Ishikawa (cell line): Measurements from ENCODE around the gene EXPH5.

Experiments used
- CEBPB ChIP-seq: IDR thresholded peaks from 2 replicates; pipeline ENCODE4 v1.6.1; 2012
- CREB1 ChIP-seq: IDR thresholded peaks from 2 replicates; pipeline ENCODE4 v1.6.1; 2012; ENCODE audit warnings: low read depth
- EGR1 ChIP-seq: IDR thresholded peaks from 2 replicates; pipeline ENCODE4 v1.6.1; 2012
- EP300 ChIP-seq: IDR thresholded peaks from 2 replicates; pipeline ENCODE4 v1.6.1; 2012; ENCODE audit warnings: borderline replicate concordance
- MAX ChIP-seq: IDR thresholded peaks from 2 replicates; pipeline ENCODE4 v1.6.1; 2012
- NFIC ChIP-seq: IDR thresholded peaks from 2 replicates; pipeline ENCODE4 v1.6.1; 2012
- RAD21 ChIP-seq: IDR thresholded peaks from 2 replicates; pipeline ENCODE4 v1.6.1; 2012; ENCODE audit warnings: low read depth
- REST ChIP-seq: IDR thresholded peaks from 2 replicates; pipeline ENCODE4 v1.6.1; 2012; ENCODE audit warnings: low read depth, mild to moderate bottlenecking
- TAF1 ChIP-seq: IDR thresholded peaks from 2 replicates; pipeline ENCODE4 v1.6.1; 2012; ENCODE audit warnings: low read depth, mild to moderate bottlenecking
- TEAD4 ChIP-seq: IDR thresholded peaks from 2 replicates; pipeline ENCODE4 v1.6.1; 2012
- USF1 ChIP-seq: IDR thresholded peaks from 2 replicates; pipeline ENCODE4 v1.6.1; 2012
- YY1 ChIP-seq: IDR thresholded peaks from 2 replicates; pipeline ENCODE4 v1.6.1; 2012; ENCODE audit warnings: low read depth

- no peak for TF ChIP-seq EP300
- no peak for TF ChIP-seq YY1
- no peak for TF ChIP-seq USF1
- TF ChIP-seq CREB1, result no peak
- no peak for TF ChIP-seq TAF1
- TF ChIP-seq TEAD4, result no peak
- TF ChIP-seq RAD21, result no peak
- no peak for TF ChIP-seq REST
- TF ChIP-seq CEBPB, result no peak
- TF ChIP-seq MAX, result no peak
- TF ChIP-seq EGR1, result no peak
- TF ChIP-seq NFIC, result no peak
Measured at GRCh38 chr11:108562746-108563581, 30.6 kb downstream of the EXPH5 start.
